ENCODE measurements around the gene STEAP2. TPM values are rescaled to one million over a fixed set of nuclear protein-coding genes. Genes with fewer than 3 reads are reported as not detected.

STEAP2 gene
- polyA plus RNA-seq, 2 of the 4 experiments (the other 2 are of a cell fraction): 5.1 to 49.2 TPM

GRCh38 chr7:90210475-90210874, 1.1 kb upstream of the STEAP2 start:
- POLR2A ChIA-PET: interaction anchor here (1.3 to 2.0 kb wide), 2 partner anchors 16 to 56 kb away, joined by 3 to 20 read pairs; partner anchors contain the start of gene STEAP1
- Histone ChIP-seq H3K27ac (peak overlapping the region; percentile 95 to 97; a peak in 4 of 6 replicates), H3K9me3 (no peaks in the 10 kb centered on the region), H3K4me2 (peak overlapping the region; percentile 83), H3K4me3 (no peak overlapping the region), H3K4me1 (peaks cover 13% of the 10 kb centered on the region; the same call in 1 of the 3 replicates)
- TF ChIP-seq CBX8 (IDR thresholded peaks at IDR 0.05): no peak
- TF ChIP-seq MAX (IDR thresholded peaks at IDR 0.05): no peak
- peak; percentile 18 for FAIRE-seq
- 73% methylated on average over 5 of the region's 5 CpGs for WGBS (ENCODE audit: missing lambda C conversion rate)
- CTCF ChIA-PET: interaction anchor here (1.1 to 3.3 kb wide), 9 partner anchors 10 to 217 kb away, joined by 3 to 38 read pairs (median 9); partner anchors contain the start of genes CFAP69 and STEAP1
- ATAC-seq: no peak
- no peak for DNase-seq (ENCODE audit: low read depth in 1 of 2, low spot score in 1 of 2)

- H3K4me3 ChIP-seq: peak overlapping the region; percentile 74
- FAIRE-seq (no peak), DNase-seq (ENCODE audit: low read depth in 1 of 2, low spot score in 1 of 2) (no peak), ATAC-seq (peak; percentile 17 to 21; a peak in 4 of 6 replicates)
- H3K4me2 ChIP-seq: peak overlapping the region; percentile 83
- H3K9me3 ChIP-seq: no peaks in the 10 kb centered on the region
- peaks cover 13% of the 10 kb centered on the region; the same call in 1 of the 3 replicates for H3K4me1 ChIP-seq
- WGBS (ENCODE audit: missing lambda C conversion rate): 13% methylated on average over 11 of the region's 11 CpGs
- H3K27ac ChIP-seq: peak overlapping the region; percentile 95 to 97
- CTCF ChIA-PET: interaction anchor here (0.7 to 3.3 kb wide), 27 partner anchors 9 to 217 kb away, joined by 3 to 38 read pairs (median 6); partner anchors contain the start of genes CFAP69 and STEAP1
- TF ChIP-seq CTCF (IDR thresholded peaks at IDR 0.05) (no peak), KDM5A (IDR thresholded peaks at IDR 0.05) (no peak), EHMT2 (IDR thresholded peaks at IDR 0.05; ENCODE audit: low read depth) (no peak), PBX3 (IDR thresholded peaks at IDR 0.05) (no peak), POLR2A (IDR thresholded peaks at IDR 0.05; ENCODE audit: low read length) (no peak), RFX5 (IDR thresholded peaks at IDR 0.05) (no peak), EHF (CRISPR knock-in tag; IDR thresholded peaks at IDR 0.05) (no peak), BHLHE40 (IDR thresholded peaks at IDR 0.05; ENCODE audit: low read depth, low read length) (no peak), MYC (IDR thresholded peaks at IDR 0.05; ENCODE audit: borderline replicate concordance, low read length) (no peak), SREBF2 (IDR thresholded peaks at IDR 0.05) (no peak), HOXB13 (CRISPR knock-in tag; IDR thresholded peaks at IDR 0.05; ENCODE audit: low read depth) (no peak), TFCP2L1 (CRISPR knock-in tag; IDR thresholded peaks at IDR 0.05) (no peak), SMC3 (IDR thresholded peaks at IDR 0.05) (no peak), ATOH8 (CRISPR knock-in tag; IDR thresholded peaks at IDR 0.05; ENCODE audit: low read depth) (no peak), NPAS2 (CRISPR knock-in tag; IDR thresholded peaks at IDR 0.05; ENCODE audit: borderline replicate concordance) (no peak), PHF8 (IDR thresholded peaks at IDR 0.05; ENCODE audit: borderline replicate concordance, low read depth) (no peak), FOSB (CRISPR knock-in tag; IDR thresholded peaks at IDR 0.05) (no peak)
- POLR2A ChIA-PET: interaction anchor here (0.6 to 2.0 kb wide), 13 partner anchors 11 to 193 kb away, joined by 3 to 20 read pairs (median 4); partner anchors contain the start of genes CFAP69, CLDN12 and STEAP1
Measured at GRCh38 chr7:90210981-90211380, 559 bp upstream of the STEAP2 start.

- 8% methylated on average over 6 of the region's 6 CpGs for WGBS (ENCODE audit: missing lambda C conversion rate)
- TF ChIP-seq CBX2 (IDR thresholded peaks at IDR 0.05; ENCODE audit: borderline replicate concordance, low read depth) (no peak), MAZ (IDR thresholded peaks at IDR 0.05; ENCODE audit: borderline replicate concordance, low read depth, low read length) (no peak), KDM5A (IDR thresholded peaks at IDR 0.05) (no peak), BCL3 (IDR thresholded peaks at IDR 0.05) (no peak), RFX5 (IDR thresholded peaks at IDR 0.05) (no peak), CHD4 (IDR thresholded peaks at IDR 0.05; ENCODE audit: borderline replicate concordance) (no peak), EP300 (IDR thresholded peaks at IDR 0.05) (no peak), RARB (CRISPR knock-in tag; IDR thresholded peaks at IDR 0.05) (no peak), NPAS2 (CRISPR knock-in tag; IDR thresholded peaks at IDR 0.05; ENCODE audit: borderline replicate concordance) (no peak), GATA3 (IDR thresholded peaks at IDR 0.05; ENCODE audit: borderline replicate concordance) (no peak), HOXB13 (CRISPR knock-in tag; IDR thresholded peaks at IDR 0.05; ENCODE audit: low read depth) (no peak), USF2 (IDR thresholded peaks at IDR 0.05) (no peak)
Measured at GRCh38 chr7:90212149-90212495, 582 bp downstream of the STEAP2 start.

More at GRCh38 chr7:90212149-90212495, 582 bp downstream of the STEAP2 start:
- FAIRE-seq (peak; percentile 13), DNase-seq (ENCODE audit: low read depth in 1 of 2, low spot score in 1 of 2) (peak; percentile 25 to 31), ATAC-seq (peak in 1 of 2 experiments; percentile 61; a peak in 4 of 6 replicates)
- Histone ChIP-seq H3K4me2 (peak overlapping the region; percentile 83), H3K9me3 (no peaks in the 10 kb centered on the region), H3K4me3 (peak overlapping the region; percentile 74), H3K27ac (peak overlapping the region; percentile 95 to 97), H3K4me1 (peaks cover 13% of the 10 kb centered on the region; the same call in 1 of the 3 replicates)
- CTCF ChIA-PET: interaction anchor here (0.7 to 3.3 kb wide), 23 partner anchors 8 to 216 kb away, joined by 3 to 38 read pairs (median 8); partner anchors contain the start of genes CFAP69 and STEAP1
- POLR2A ChIA-PET: interaction anchor here (0.5 to 2.0 kb wide), 9 partner anchors 21 to 266 kb away, joined by 3 to 20 read pairs (median 4); partner anchors contain the start of gene STEAP1
